Measurements from ENCODE around the gene NEIL1. TPM values are rescaled to one million over a fixed set of nuclear protein-coding genes. Genes with fewer than 3 reads are reported as not detected.

The NEIL1 gene
- total and polyA plus RNA-seq, 10 of the 15 experiments (the other 5 are each of a cell fraction or from before 2014, with no cell fraction given), result 0.10 to 2.3 (median 0.66) TPM

GRCh38 chr15:75363786-75364185 is 16.9 kb downstream of the NEIL1 start:
- H2AFZ ChIP-seq (ENCODE audit: control insufficient read depth, low read depth, low read length), result no peak overlapping the region
- H3K4me3 ChIP-seq, result no peak overlapping the region
- CTCF ChIA-PET, result interaction anchor here (1.4 kb wide), 1 partner anchor 276 kb away, joined by 3 read pairs; the partner anchor contains the start of gene IMP3
- peaks cover 0 to 12% of the 10 kb centered on the region in 2 experiments for H3K36me3 ChIP-seq (ENCODE audit: control insufficient read depth in 2 of 2, insufficient read depth in 2 of 2, low read length in 1 of 2)
- in situ Hi-C loops (cut with MboI) (no loop called here), intact Hi-C loops (cut with micrococcal nuclease; ENCODE audit: unreplicated experiment) (no loop called here)
- H3K4me1 ChIP-seq (ENCODE audit: control insufficient read depth, insufficient read depth, low read length), result peaks cover 6% of the 10 kb centered on the region
- POLR2A ChIA-PET, result no interaction called here
- SMC1A ChIA-PET (ENCODE audit: uncharacterized antibody, unreplicated experiment), result interaction anchor here (0.7 kb wide), 1 partner anchor 13 kb away, joined by 3 read pairs; no protein-coding TSS in a partner anchor
- no peaks in the 10 kb centered on the region for H3K9me3 ChIP-seq (replicated peaks; ENCODE audit: control insufficient read depth, insufficient read depth, low read length)
- TF ChIP-seq CBFB (IDR thresholded peaks at IDR 0.05; ENCODE audit: low read depth) (no peak), TARDBP (IDR thresholded peaks at IDR 0.05; ENCODE audit: borderline replicate concordance) (no peak), HDAC6 (IDR thresholded peaks at IDR 0.05; ENCODE audit: unreplicated experiment) (no peak), RBBP5 (conservative IDR thresholded peaks at IDR 0.05) (no peak), YBX1 (IDR thresholded peaks at IDR 0.05) (no peak), TAF1 (IDR thresholded peaks at IDR 0.05; ENCODE audit: borderline replicate concordance, low read depth, low read length) (no peak), NR2C1 (IDR thresholded peaks at IDR 0.05) (no peak), USF1 (IDR thresholded peaks at IDR 0.05; ENCODE audit: borderline replicate concordance, extremely low read length, insufficient read depth, low read depth, low read length) (no peak), ZNF24 (IDR thresholded peaks at IDR 0.05) (no peak), HDGF (IDR thresholded peaks at IDR 0.05) (no peak), NKRF (conservative IDR thresholded peaks at IDR 0.05) (no peak), MTA3 (IDR thresholded peaks at IDR 0.05; ENCODE audit: borderline replicate concordance, low read length) (no peak), SIX5 (IDR thresholded peaks at IDR 0.05; ENCODE audit: low read depth, low read length, severe bottlenecking) (no peak), EP300 (IDR thresholded peaks at IDR 0.05; ENCODE audit: borderline replicate concordance in 1 of 2, control insufficient read depth in 1 of 2, low read depth in 2 of 2, low read length in 2 of 2) (no peak), RAD21 (IDR thresholded peaks at IDR 0.05; ENCODE audit: insufficient read depth, low read depth, low read length) (no peak), ETV6 (conservative IDR thresholded peaks at IDR 0.05 in 1 of 2, IDR thresholded peaks at IDR 0.05 in 1 of 2; ENCODE audit: borderline replicate concordance in 1 of 2, low read depth in 1 of 2) (no peak)
- TF ChIP-seq, protein P1, sequence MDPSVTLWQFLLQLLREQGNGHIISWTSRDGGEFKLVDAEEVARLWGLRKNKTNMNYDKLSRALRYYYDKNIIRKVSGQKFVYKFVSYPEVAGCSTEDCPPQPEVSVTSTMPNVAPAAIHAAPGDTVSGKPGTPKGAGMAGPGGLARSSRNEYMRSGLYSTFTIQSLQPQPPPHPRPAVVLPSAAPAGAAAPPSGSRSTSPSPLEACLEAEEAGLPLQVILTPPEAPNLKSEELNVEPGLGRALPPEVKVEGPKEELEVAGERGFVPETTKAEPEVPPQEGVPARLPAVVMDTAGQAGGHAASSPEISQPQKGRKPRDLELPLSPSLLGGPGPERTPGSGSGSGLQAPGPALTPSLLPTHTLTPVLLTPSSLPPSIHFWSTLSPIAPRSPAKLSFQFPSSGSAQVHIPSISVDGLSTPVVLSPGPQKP (IDR thresholded peaks at IDR 0.05; ENCODE audit: low read depth, low read length), result no peak
- TF ChIP-seq, protein P2, sequence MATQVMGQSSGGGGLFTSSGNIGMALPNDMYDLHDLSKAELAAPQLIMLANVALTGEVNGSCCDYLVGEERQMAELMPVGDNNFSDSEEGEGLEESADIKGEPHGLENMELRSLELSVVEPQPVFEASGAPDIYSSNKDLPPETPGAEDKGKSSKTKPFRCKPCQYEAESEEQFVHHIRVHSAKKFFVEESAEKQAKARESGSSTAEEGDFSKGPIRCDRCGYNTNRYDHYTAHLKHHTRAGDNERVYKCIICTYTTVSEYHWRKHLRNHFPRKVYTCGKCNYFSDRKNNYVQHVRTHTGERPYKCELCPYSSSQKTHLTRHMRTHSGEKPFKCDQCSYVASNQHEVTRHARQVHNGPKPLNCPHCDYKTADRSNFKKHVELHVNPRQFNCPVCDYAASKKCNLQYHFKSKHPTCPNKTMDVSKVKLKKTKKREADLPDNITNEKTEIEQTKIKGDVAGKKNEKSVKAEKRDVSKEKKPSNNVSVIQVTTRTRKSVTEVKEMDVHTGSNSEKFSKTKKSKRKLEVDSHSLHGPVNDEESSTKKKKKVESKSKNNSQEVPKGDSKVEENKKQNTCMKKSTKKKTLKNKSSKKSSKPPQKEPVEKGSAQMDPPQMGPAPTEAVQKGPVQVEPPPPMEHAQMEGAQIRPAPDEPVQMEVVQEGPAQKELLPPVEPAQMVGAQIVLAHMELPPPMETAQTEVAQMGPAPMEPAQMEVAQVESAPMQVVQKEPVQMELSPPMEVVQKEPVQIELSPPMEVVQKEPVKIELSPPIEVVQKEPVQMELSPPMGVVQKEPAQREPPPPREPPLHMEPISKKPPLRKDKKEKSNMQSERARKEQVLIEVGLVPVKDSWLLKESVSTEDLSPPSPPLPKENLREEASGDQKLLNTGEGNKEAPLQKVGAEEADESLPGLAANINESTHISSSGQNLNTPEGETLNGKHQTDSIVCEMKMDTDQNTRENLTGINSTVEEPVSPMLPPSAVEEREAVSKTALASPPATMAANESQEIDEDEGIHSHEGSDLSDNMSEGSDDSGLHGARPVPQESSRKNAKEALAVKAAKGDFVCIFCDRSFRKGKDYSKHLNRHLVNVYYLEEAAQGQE (IDR thresholded peaks at IDR 0.05; ENCODE audit: low read depth, low read length), result no peak
- WGBS (ENCODE audit: insufficient coverage, insufficient replicate concordance, low lambda C conversion rate, missing lambda C conversion rate), result 92% methylated on average over 9 of the region's 9 CpGs
- peaks cover 5% of the 10 kb centered on the region for H3K79me2 ChIP-seq (ENCODE audit: control insufficient read depth, insufficient read depth, low read length)
- H3K4me2 ChIP-seq (ENCODE audit: control insufficient read depth, insufficient read depth), result no peak overlapping the region
- DNase-seq (ENCODE audit: low read depth, low spot score) (no peak), FAIRE-seq (no peak), ATAC-seq (no peak)
- BruUV-seq (replicated peaks), result no TSS peak
- H3K9ac ChIP-seq (ENCODE audit: control insufficient read depth, insufficient read depth, low read length), result no peak overlapping the region
- no peaks in the 10 kb centered on the region for H3K27me3 ChIP-seq (replicated peaks in 1 of 2; ENCODE audit: control insufficient read depth in 2 of 2, insufficient read depth in 2 of 2, low read length in 1 of 2)
- RAD21 ChIA-PET (ENCODE audit: unreplicated experiment), result no interaction called here
- no peak overlapping the region for H3K27ac ChIP-seq (ENCODE audit: control insufficient read depth, insufficient read depth)
- H4K20me1 ChIP-seq (ENCODE audit: control insufficient read depth, insufficient read depth), result no peaks in the 10 kb centered on the region
